PC-3 (cell line): ENCODE results near the gene ETNK2.

Experiments
- EZH2 ChIP-seq: fragments of 300-600 bp; sonication (generic); IDR thresholded peaks from one replicate; pipeline ENCODE4 v1.6.1; 2017; ENCODE audit warnings: antibody characterized with exemption, mild to moderate bottlenecking, low read length; ENCODE audit not compliant: unreplicated experiment
- TF ChIP-seq, protein P1 (sequence below): fragments of 300-600 bp; sonication (generic); conservative IDR thresholded peaks from 2 replicates; pipeline ENCODE4 v1.5.1; 2017; ENCODE audit warnings: antibody characterized with exemption, low read depth, mild to moderate bottlenecking, low read length

DNA sequence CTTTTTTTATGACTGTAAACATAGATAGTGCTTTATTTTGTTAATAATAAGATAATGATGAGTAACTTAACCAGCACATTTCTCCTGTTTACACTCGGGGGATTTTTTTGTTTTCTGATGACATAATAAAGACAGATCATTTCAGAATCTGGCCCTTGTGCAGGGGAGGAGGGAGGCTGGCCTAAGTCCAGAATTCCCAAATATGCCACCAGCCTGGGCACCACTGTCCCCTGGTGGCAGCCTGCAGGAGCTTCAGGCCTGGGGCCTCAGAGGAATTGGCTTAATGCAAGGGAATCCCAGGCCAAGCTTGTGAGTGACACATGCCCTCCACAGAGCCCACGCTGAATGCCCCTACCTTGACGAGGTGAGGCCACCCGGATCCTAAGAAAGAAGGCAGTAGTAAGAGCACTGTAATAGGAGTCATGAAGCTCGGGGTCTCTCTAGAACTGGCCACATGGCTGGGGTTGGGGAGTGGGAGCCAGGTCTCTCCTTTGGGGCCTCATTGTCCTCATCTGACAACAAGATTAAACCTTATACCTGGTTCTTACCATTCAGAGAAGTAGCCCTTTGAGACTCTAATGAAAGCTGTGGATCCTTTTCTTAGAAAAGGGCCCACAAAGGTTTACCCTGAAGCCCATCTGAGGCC, 24.1 kb downstream of the ETNK2 start:
- TF ChIP-seq, protein P1, sequence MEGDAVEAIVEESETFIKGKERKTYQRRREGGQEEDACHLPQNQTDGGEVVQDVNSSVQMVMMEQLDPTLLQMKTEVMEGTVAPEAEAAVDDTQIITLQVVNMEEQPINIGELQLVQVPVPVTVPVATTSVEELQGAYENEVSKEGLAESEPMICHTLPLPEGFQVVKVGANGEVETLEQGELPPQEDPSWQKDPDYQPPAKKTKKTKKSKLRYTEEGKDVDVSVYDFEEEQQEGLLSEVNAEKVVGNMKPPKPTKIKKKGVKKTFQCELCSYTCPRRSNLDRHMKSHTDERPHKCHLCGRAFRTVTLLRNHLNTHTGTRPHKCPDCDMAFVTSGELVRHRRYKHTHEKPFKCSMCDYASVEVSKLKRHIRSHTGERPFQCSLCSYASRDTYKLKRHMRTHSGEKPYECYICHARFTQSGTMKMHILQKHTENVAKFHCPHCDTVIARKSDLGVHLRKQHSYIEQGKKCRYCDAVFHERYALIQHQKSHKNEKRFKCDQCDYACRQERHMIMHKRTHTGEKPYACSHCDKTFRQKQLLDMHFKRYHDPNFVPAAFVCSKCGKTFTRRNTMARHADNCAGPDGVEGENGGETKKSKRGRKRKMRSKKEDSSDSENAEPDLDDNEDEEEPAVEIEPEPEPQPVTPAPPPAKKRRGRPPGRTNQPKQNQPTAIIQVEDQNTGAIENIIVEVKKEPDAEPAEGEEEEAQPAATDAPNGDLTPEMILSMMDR = peak; percentile 99
- no peak for TF ChIP-seq EZH2
